Measurements from ENCODE around the gene RANBP17. TPM values are rescaled to one million over a fixed set of nuclear protein-coding genes. Genes with fewer than 3 reads are reported as not detected.
A peak's percentile ranks its signal among the peaks of the same experiment; 100 is the strongest.

Gene RANBP17
- total and polyA plus RNA-seq, 2 experiments from 2014 or later = 10.9 to 20.0 TPM

GRCh38 chr5:170939178-170939577 lies 77.4 kb downstream of the RANBP17 start:
- H3K4me1 ChIP-seq (ENCODE audit: low read depth) = no peaks in the 10 kb centered on the region
- no peak for TF ChIP-seq CTCF (IDR thresholded peaks at IDR 0.05; ENCODE audit: low read depth, low read length)
- H3K4me3 ChIP-seq = no peak overlapping the region
- H3K27ac ChIP-seq = no peak overlapping the region
- peaks cover 2% of the 10 kb centered on the region for H3K36me3 ChIP-seq
- H3K27me3 ChIP-seq = no peaks in the 10 kb centered on the region
- DNase-seq (ENCODE audit: low read depth in 1 of 2, low spot score in 1 of 2) = no peak
- H3K9me3 ChIP-seq (ENCODE audit: low read depth) = no peaks in the 10 kb centered on the region

GRCh38 chr5:170941788-170942187 lies 80.0 kb downstream of the RANBP17 start:
- peaks cover 2% of the 10 kb centered on the region for H3K36me3 ChIP-seq
- H3K4me3 ChIP-seq = no peak overlapping the region
- no peaks in the 10 kb centered on the region for H3K4me1 ChIP-seq (ENCODE audit: low read depth)
- no peaks in the 10 kb centered on the region for H3K9me3 ChIP-seq (ENCODE audit: low read depth)
- H3K27ac ChIP-seq = no peak overlapping the region
- TF ChIP-seq CTCF (IDR thresholded peaks at IDR 0.05; ENCODE audit: low read depth, low read length) = no peak
- H3K27me3 ChIP-seq = no peaks in the 10 kb centered on the region
- no peak for DNase-seq (ENCODE audit: low read depth in 1 of 2, low spot score in 1 of 2)

- no peaks in the 10 kb centered on the region for H3K4me1 ChIP-seq (ENCODE audit: low read depth)
- H3K36me3 ChIP-seq = no peaks in the 10 kb centered on the region
- no peak for DNase-seq (ENCODE audit: low read depth in 1 of 2, low spot score in 1 of 2)
- no peak for TF ChIP-seq CTCF (IDR thresholded peaks at IDR 0.05; ENCODE audit: low read depth, low read length)
- H3K27me3 ChIP-seq = no peaks in the 10 kb centered on the region
- no peak overlapping the region for H3K27ac ChIP-seq
- no peak overlapping the region for H3K4me3 ChIP-seq
- no peaks in the 10 kb centered on the region for H3K9me3 ChIP-seq (ENCODE audit: low read depth)
Observed at GRCh38 chr5:170945275-170945674, 83.5 kb downstream of the RANBP17 start.

- Histone ChIP-seq H3K4me3 (no peak overlapping the region), H3K27me3 (no peaks in the 10 kb centered on the region), H3K27ac (no peak overlapping the region), H3K4me1 (ENCODE audit: low read depth) (no peaks in the 10 kb centered on the region), H3K9me3 (ENCODE audit: low read depth) (no peaks in the 10 kb centered on the region), H3K36me3 (no peaks in the 10 kb centered on the region)
- DNase-seq (ENCODE audit: low read depth in 1 of 2, low spot score in 1 of 2) = peak in 1 of 2 donors; percentile 34
- no peak for TF ChIP-seq CTCF (IDR thresholded peaks at IDR 0.05; ENCODE audit: low read depth, low read length)
Observed at GRCh38 chr5:170960567-170960966, 98.7 kb downstream of the RANBP17 start.

GRCh38 chr5:170963521-170963920 lies 101.7 kb downstream of the RANBP17 start:
- H3K27me3 ChIP-seq = no peaks in the 10 kb centered on the region
- no peaks in the 10 kb centered on the region for H3K4me1 ChIP-seq (ENCODE audit: low read depth)
- no peak for DNase-seq (ENCODE audit: low read depth in 1 of 2, low spot score in 1 of 2)

More at GRCh38 chr5:170963521-170963920, 101.7 kb downstream of the RANBP17 start:
- Histone ChIP-seq H3K9me3 (ENCODE audit: low read depth) (no peaks in the 10 kb centered on the region), H3K4me3 (no peak overlapping the region), H3K27ac (no peak overlapping the region), H3K36me3 (no peaks in the 10 kb centered on the region)
- no peak for TF ChIP-seq CTCF (IDR thresholded peaks at IDR 0.05; ENCODE audit: low read depth, low read length)
